ENCODE data around the gene CCDC170. TPM values are rescaled to one million over a fixed set of nuclear protein-coding genes. Genes with fewer than 3 reads are reported as not detected.

CCDC170 gene
- total RNA-seq, 1 experiment from 2014 or later: not detected

GRCh38 chr6:151546941-151547659 is 53.3 kb downstream of the CCDC170 start:
- DNase-seq (ENCODE audit: low spot score): no peak

- DNase-seq (ENCODE audit: low spot score): no peak
Observed at GRCh38 chr6:151548201-151548600, 54.4 kb downstream of the CCDC170 start.

- DNase-seq (ENCODE audit: low spot score): no peak
Observed at GRCh38 chr6:151549790-151550189, 56.0 kb downstream of the CCDC170 start.

- DNase-seq (ENCODE audit: low spot score): no peak
Observed at GRCh38 chr6:151550618-151551017, 56.8 kb downstream of the CCDC170 start.

- no peak for DNase-seq (ENCODE audit: low spot score)
Observed at GRCh38 chr6:151551223-151551857, 57.5 kb downstream of the CCDC170 start.

GRCh38 chr6:151553416-151554165 is 59.8 kb downstream of the CCDC170 start:
- DNase-seq (ENCODE audit: low spot score): no peak

- no peak for DNase-seq (ENCODE audit: low spot score)
Observed at GRCh38 chr6:151561238-151561637, 67.4 kb downstream of the CCDC170 start.

- no peak for DNase-seq (ENCODE audit: low spot score)
Observed at GRCh38 chr6:151564654-151565053, 70.8 kb downstream of the CCDC170 start.

GRCh38 chr6:151565940-151566339 is 72.1 kb downstream of the CCDC170 start:
- DNase-seq (ENCODE audit: low spot score): no peak

- no peak for DNase-seq (ENCODE audit: low spot score)
Observed at GRCh38 chr6:151566557-151566956, 72.7 kb downstream of the CCDC170 start.

- no peak for DNase-seq (ENCODE audit: low spot score)
Observed at GRCh38 chr6:151576633-151577032, 82.8 kb downstream of the CCDC170 start.

GRCh38 chr6:151577257-151577656 is 83.4 kb downstream of the CCDC170 start:
- no peak for DNase-seq (ENCODE audit: low spot score)

GRCh38 chr6:151585741-151586140 is 91.9 kb downstream of the CCDC170 start:
- no peak for DNase-seq (ENCODE audit: low spot score)

- DNase-seq (ENCODE audit: low spot score): no peak
Observed at GRCh38 chr6:151589667-151590066, 95.8 kb downstream of the CCDC170 start.

- no peak for DNase-seq (ENCODE audit: low spot score)
Observed at GRCh38 chr6:151590742-151591141, 96.9 kb downstream of the CCDC170 start.

- no peak for DNase-seq (ENCODE audit: low spot score)
Observed at GRCh38 chr6:151592449-151593159, 98.8 kb downstream of the CCDC170 start.

GRCh38 chr6:151609146-151609902 is 115.5 kb downstream of the CCDC170 start:
- no peak for DNase-seq (ENCODE audit: low spot score)

- no peak for DNase-seq (ENCODE audit: low spot score)
Observed at GRCh38 chr6:151610326-151610725, 116.5 kb downstream of the CCDC170 start.

- no peak for DNase-seq (ENCODE audit: low spot score)
Observed at GRCh38 chr6:151614630-151615029, 120.8 kb downstream of the CCDC170 start.

- DNase-seq (ENCODE audit: low spot score): no peak
Observed at GRCh38 chr6:151616091-151616513, 122.3 kb downstream of the CCDC170 start.

- no peak for DNase-seq (ENCODE audit: low spot score)
Observed at GRCh38 chr6:151616600-151616999, 122.8 kb downstream of the CCDC170 start.
